T-helper 1 cell treated with Interleukin-12 subunit alpha and Interleukin-12 subunit beta and Interleukin-4 antibody, amounts not matched to agents 30 μg/mL and 1 μg/mL, for 36 hours (primary cell): ENCODE results near the gene CSNK1G1.

ENCODE experiments used
- H3K27ac Mint-ChIP-seq: one replicate; pipeline ENCODE4 v1.8.0; 2021; ENCODE audit warnings: mild to moderate bottlenecking, mixed read lengths
- H3K27me3 Mint-ChIP-seq: one replicate; pipeline ENCODE4 v1.8.0; 2021; ENCODE audit warnings: low read depth, mixed read lengths
- H3K36me3 Mint-ChIP-seq: one replicate; pipeline ENCODE4 v1.8.0; 2021; ENCODE audit warnings: low read depth, mixed read lengths
- H3K4me1 Mint-ChIP-seq: one replicate; pipeline ENCODE4 v1.8.0; 2021; ENCODE audit warnings: low read depth, mixed read lengths
- H3K4me3 Mint-ChIP-seq: one replicate; pipeline ENCODE4 v1.8.0; 2021; ENCODE audit warnings: mild to moderate bottlenecking, moderate library complexity, mixed read lengths
- H3K9me3 Mint-ChIP-seq: one replicate; pipeline ENCODE4 v1.8.0; 2021; ENCODE audit warnings: mixed read lengths

Gene CSNK1G1

GRCh38 chr15:64251121-64251520, 104.9 kb downstream of the CSNK1G1 start:
- Mint-ChIP-seq H3K27ac (peak overlapping the region; percentile 33), H3K4me3 (no peak overlapping the region), H3K36me3 (peaks cover 12% of the 10 kb centered on the region), H3K27me3 (no peaks in the 10 kb centered on the region), H3K4me1 (peaks cover 34% of the 10 kb centered on the region), H3K9me3 (no peaks in the 10 kb centered on the region)

GRCh38 chr15:64249883-64250575, 105.9 kb downstream of the CSNK1G1 start:
- no peak overlapping the region for H3K4me3 Mint-ChIP-seq
- H3K9me3 Mint-ChIP-seq: no peaks in the 10 kb centered on the region
- H3K36me3 Mint-ChIP-seq: peaks cover 10% of the 10 kb centered on the region
- no peaks in the 10 kb centered on the region for H3K27me3 Mint-ChIP-seq
- H3K27ac Mint-ChIP-seq: no peak overlapping the region
- H3K4me1 Mint-ChIP-seq: peaks cover 32% of the 10 kb centered on the region

DNA sequence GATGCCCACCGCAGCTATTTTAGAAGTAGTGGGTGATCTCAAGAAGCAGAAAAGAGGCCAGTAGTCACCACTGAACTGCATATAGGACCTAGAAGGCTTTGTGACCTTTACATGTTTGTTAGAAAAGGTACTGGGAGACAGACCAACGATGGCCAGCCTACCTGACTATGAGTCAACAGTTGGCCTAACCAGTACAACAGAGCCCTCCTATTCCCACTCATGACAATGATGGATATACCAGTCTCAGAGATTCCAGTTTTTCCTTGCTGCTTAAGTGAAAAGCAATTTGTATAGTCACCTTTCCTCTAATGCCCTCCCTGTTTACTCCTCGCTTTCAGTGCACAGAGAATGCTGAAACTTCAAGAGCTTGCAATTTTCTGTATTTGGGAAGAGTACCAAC, 106.6 kb downstream of the CSNK1G1 start:
- Mint-ChIP-seq H3K27ac (no peak overlapping the region), H3K9me3 (no peaks in the 10 kb centered on the region), H3K4me1 (peaks cover 34% of the 10 kb centered on the region), H3K36me3 (peaks cover 14% of the 10 kb centered on the region), H3K4me3 (no peak overlapping the region), H3K27me3 (no peaks in the 10 kb centered on the region)

DNA sequence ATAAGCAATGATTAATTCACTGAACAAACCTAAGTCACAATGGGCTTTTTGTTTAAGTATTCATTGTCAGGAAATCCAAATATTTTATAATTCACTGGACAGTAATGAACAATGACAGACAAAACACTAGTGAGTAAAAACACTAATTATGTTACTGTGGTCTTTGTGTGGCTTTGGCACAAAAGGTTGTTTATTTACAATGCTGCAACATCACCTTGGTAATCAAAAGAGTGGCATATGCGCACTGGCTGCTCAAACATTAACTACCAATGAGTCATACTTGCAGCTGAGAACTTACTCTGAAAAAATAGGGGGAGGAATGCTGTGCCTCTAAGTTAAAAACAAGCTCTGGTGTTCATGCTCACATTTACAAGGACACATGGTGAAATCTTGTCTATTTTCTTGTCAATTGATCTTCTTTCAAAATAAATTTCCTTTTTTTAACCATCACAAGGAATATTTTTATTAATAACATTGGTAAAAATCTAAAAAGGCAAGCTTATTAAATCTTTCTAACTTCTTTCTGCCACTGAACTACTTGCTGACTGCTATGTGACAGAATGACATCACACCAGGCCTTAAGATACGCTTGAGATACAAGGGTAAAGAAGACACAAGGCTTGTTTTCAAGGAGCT, 107.9 kb downstream of the CSNK1G1 start:
- Mint-ChIP-seq H3K4me1 (peaks cover 34% of the 10 kb centered on the region), H3K9me3 (no peaks in the 10 kb centered on the region), H3K36me3 (peaks cover 15% of the 10 kb centered on the region), H3K27ac (peak overlapping the region; percentile 55), H3K27me3 (no peaks in the 10 kb centered on the region), H3K4me3 (no peak overlapping the region)

GRCh38 chr15:64247535-64247905, 108.5 kb downstream of the CSNK1G1 start:
- peak overlapping the region; percentile 71 for H3K27ac Mint-ChIP-seq
- H3K9me3 Mint-ChIP-seq: peaks cover 2% of the 10 kb centered on the region
- no peak overlapping the region for H3K4me3 Mint-ChIP-seq
- no peaks in the 10 kb centered on the region for H3K27me3 Mint-ChIP-seq
- H3K4me1 Mint-ChIP-seq: peaks cover 34% of the 10 kb centered on the region
- H3K36me3 Mint-ChIP-seq: peaks cover 15% of the 10 kb centered on the region

- H3K36me3 Mint-ChIP-seq: peaks cover 21% of the 10 kb centered on the region
- peaks cover 10% of the 10 kb centered on the region for H3K9me3 Mint-ChIP-seq
- peak overlapping the region; percentile 45 for H3K4me3 Mint-ChIP-seq
- H3K27ac Mint-ChIP-seq: peak overlapping the region; percentile 71
- no peaks in the 10 kb centered on the region for H3K27me3 Mint-ChIP-seq
- peaks cover 36% of the 10 kb centered on the region for H3K4me1 Mint-ChIP-seq
Observed at GRCh38 chr15:64246364-64247189, 109.4 kb downstream of the CSNK1G1 start.

- no peaks in the 10 kb centered on the region for H3K27me3 Mint-ChIP-seq
- no peak overlapping the region for H3K4me3 Mint-ChIP-seq
- peaks cover 22% of the 10 kb centered on the region for H3K36me3 Mint-ChIP-seq
- peaks cover 12% of the 10 kb centered on the region for H3K9me3 Mint-ChIP-seq
- H3K27ac Mint-ChIP-seq: no peak overlapping the region
- peaks cover 36% of the 10 kb centered on the region for H3K4me1 Mint-ChIP-seq
Observed at GRCh38 chr15:64245405-64245804, 110.6 kb downstream of the CSNK1G1 start.

GRCh38 chr15:64237677-64238076, 118.3 kb downstream of the CSNK1G1 start:
- Mint-ChIP-seq H3K9me3 (peaks cover 11% of the 10 kb centered on the region), H3K27me3 (no peaks in the 10 kb centered on the region), H3K4me1 (peaks cover 20% of the 10 kb centered on the region), H3K36me3 (peaks cover 15% of the 10 kb centered on the region), H3K27ac (no peak overlapping the region), H3K4me3 (no peak overlapping the region)

GRCh38 chr15:64236156-64236894, 119.6 kb downstream of the CSNK1G1 start:
- Mint-ChIP-seq H3K27me3 (no peaks in the 10 kb centered on the region), H3K27ac (no peak overlapping the region), H3K36me3 (peaks cover 8% of the 10 kb centered on the region), H3K4me3 (no peak overlapping the region), H3K4me1 (peaks cover 18% of the 10 kb centered on the region), H3K9me3 (no peaks in the 10 kb centered on the region)

GRCh38 chr15:64235552-64235951, 120.4 kb downstream of the CSNK1G1 start:
- Mint-ChIP-seq H3K9me3 (no peaks in the 10 kb centered on the region), H3K4me3 (no peak overlapping the region), H3K27ac (no peak overlapping the region), H3K36me3 (peaks cover 6% of the 10 kb centered on the region), H3K27me3 (no peaks in the 10 kb centered on the region), H3K4me1 (peaks cover 13% of the 10 kb centered on the region)

DNA sequence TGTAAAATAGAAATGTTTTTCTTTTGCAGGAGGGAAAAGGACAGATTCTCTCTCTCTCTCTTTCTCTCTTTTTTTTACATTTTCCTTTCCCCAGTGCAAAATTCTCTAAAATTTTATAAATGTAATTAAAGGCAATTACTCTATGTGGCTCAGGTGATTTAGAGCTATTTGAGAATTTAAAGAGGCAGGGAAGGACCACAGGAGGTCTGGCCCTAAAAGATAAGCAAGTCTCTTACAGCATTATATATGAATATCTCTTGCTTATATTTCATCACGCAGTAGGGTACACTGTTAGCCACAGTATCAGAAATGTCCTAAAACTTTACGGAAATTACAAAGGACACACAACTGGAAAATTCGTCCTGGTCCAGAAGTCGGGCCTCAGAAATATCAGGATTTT, 122.7 kb downstream of the CSNK1G1 start:
- no peak overlapping the region for H3K4me3 Mint-ChIP-seq
- no peaks in the 10 kb centered on the region for H3K27me3 Mint-ChIP-seq
- peaks cover 10% of the 10 kb centered on the region for H3K4me1 Mint-ChIP-seq
- H3K36me3 Mint-ChIP-seq: peaks cover 3% of the 10 kb centered on the region
- no peak overlapping the region for H3K27ac Mint-ChIP-seq
- no peaks in the 10 kb centered on the region for H3K9me3 Mint-ChIP-seq

- Mint-ChIP-seq H3K4me3 (no peak overlapping the region), H3K27me3 (no peaks in the 10 kb centered on the region), H3K9me3 (no peaks in the 10 kb centered on the region), H3K36me3 (peaks cover 9% of the 10 kb centered on the region), H3K27ac (no peak overlapping the region), H3K4me1 (peaks cover 8% of the 10 kb centered on the region)
Observed at GRCh38 chr15:64232400-64232799, 123.6 kb downstream of the CSNK1G1 start.

DNA sequence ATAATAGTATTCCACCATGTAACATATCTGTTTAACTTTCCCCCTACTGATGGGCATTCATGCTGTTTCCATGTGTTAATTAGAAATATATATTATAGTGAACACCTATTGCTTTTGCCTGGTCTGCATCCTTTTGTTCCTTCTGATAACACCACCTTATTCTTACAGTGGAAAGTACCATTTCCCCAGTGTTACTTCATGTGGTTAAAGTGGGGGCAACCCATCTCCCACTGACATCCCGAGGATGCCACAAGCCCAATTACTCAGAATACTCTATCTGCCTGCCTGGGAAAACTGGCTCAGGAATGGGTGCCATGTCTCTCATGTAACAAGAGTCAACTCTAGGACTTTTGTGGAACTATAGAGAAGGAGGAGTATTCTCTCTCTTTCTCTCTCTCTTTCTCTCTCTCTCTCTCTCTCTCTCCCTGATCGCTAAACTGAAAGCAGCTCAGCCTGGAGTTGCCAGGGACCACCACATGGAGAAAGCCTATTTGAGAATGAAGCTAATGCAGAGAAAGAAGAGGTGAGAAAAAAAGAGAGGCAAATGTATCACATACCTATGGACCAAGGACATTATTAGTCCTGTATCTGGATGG, 126.7 kb downstream of the CSNK1G1 start:
- Mint-ChIP-seq H3K4me3 (no peak overlapping the region), H3K27ac (no peak overlapping the region)

GRCh38 chr15:64225804-64226203, 130.2 kb downstream of the CSNK1G1 start:
- Mint-ChIP-seq H3K27me3 (no peaks in the 10 kb centered on the region), H3K9me3 (peaks cover 12% of the 10 kb centered on the region), H3K4me1 (peaks cover 17% of the 10 kb centered on the region), H3K27ac (no peak overlapping the region), H3K4me3 (no peak overlapping the region), H3K36me3 (peaks cover 26% of the 10 kb centered on the region)

More for the DNA sequence above, 126.7 kb downstream of the CSNK1G1 start:
- H3K36me3 Mint-ChIP-seq: peaks cover 23% of the 10 kb centered on the region
- H3K4me1 Mint-ChIP-seq: peaks cover 10% of the 10 kb centered on the region
- H3K9me3 Mint-ChIP-seq: peaks cover 8% of the 10 kb centered on the region
- H3K27me3 Mint-ChIP-seq: no peaks in the 10 kb centered on the region
